HCT116 (cell line): Measurements from ENCODE around the gene MUC20. TPM values are rescaled to one million over a fixed set of nuclear protein-coding genes. Genes with fewer than 3 reads are reported as not detected.

ENCODE experiments used
- ATAC-seq: fragments of 200-7000 bp; cut with Tn5 transposase; 2 replicates; pipeline ENCODE4 v1.9.1; 2020; ENCODE audit warnings: mild to moderate bottlenecking, moderate library complexity
- BruUV-seq: library from RNA; stranded (reverse); fragments of 400-500 nt; replicated peaks from 2 replicates; lab custom pipeline; 2021; lab: Mats Ljungman, UMichigan
- CTCF ChIA-PET: fragments of 300-600 bp; sonication (Branson Sonifier 250); formaldehyde crosslinking; loops from one replicate; lab custom pipeline; 2021; ENCODE audit warnings: antibody characterized with exemption; lab: Charles Lee
- POLR2A ChIA-PET: fragments of 300-600, 350-600 bp; sonication (Branson Sonifier 250); formaldehyde crosslinking; loops from one replicate; lab custom pipeline; 2021; ENCODE audit warnings: antibody characterized with exemption; lab: Charles Lee
- RAD21 ChIA-PET, 2 experiments: fragments of 300-600 bp; sonication (Branson Sonifier 250); formaldehyde crosslinking; loops; one replicate each; lab custom pipeline; 2023; ENCODE audit warnings: low total read pairs in 2 of 2; ENCODE audit not compliant: uncharacterized antibody in 2 of 2, unreplicated experiment in 2 of 2, low non-redundant PET in 1 of 2; lab: Charles Lee
- DNase-seq: peaks from one replicate; pipeline ENCODE4 v3.0.0-alpha.2; 2010; ENCODE audit warnings: low read depth, low spot score
- H2AFZ ChIP-seq: fragments of 200-600 bp; shearing (Covaris generic), sonication (generic); 2 replicates; pipeline ENCODE4 v1.6.1; 2017; ENCODE audit warnings: low read depth, mixed run types, mixed read lengths, antibody characterized with exemption, low read length; ENCODE audit not compliant: poor library complexity, severe bottlenecking
- H3K27ac ChIP-seq: 2 replicates; pipeline ENCODE4 v1.5.1; 2012; ENCODE audit warnings: low read depth, low read length
- H3K27me3 ChIP-seq: fragments of 200-600 bp; sonication (generic); 2 replicates; pipeline ENCODE4 v1.6.1; 2016; ENCODE audit warnings: mixed run types, low read length, mixed read lengths; ENCODE audit not compliant: insufficient read depth
- H3K36me3 ChIP-seq, 2 experiments: fragments of 200-500 bp in 1 of 2; fragments of 200-600 bp in 1 of 2; sonication (Bioruptor generic) in 1 of 2; sonication (generic) in 1 of 2; 2 replicates each; pipeline versions ENCODE4 v1.5.1 to v1.6.1; 2014 to 2016; ENCODE audit warnings: low read length in 2 of 2, inconsistent platforms in 1 of 2, mixed read lengths in 1 of 2, mixed run types in 1 of 2; ENCODE audit not compliant: insufficient read depth in 2 of 2, control insufficient read depth in 1 of 2
- H3K4me1 ChIP-seq, 2 experiments: fragments of 200-600 bp in 1 of 2; sonication (generic) in 1 of 2; 2 replicates each; pipeline versions ENCODE4 v1.5.1 to v1.6.1; 2012 to 2017; ENCODE audit warnings: low read length in 2 of 2, inconsistent platforms in 1 of 2, mild to moderate bottlenecking in 1 of 2, mixed read lengths in 1 of 2, mixed run types in 1 of 2, moderate library complexity in 1 of 2; ENCODE audit not compliant: insufficient read depth in 2 of 2, control insufficient read depth in 1 of 2
- H3K4me2 ChIP-seq: fragments of 200-600 bp; sonication (generic); 2 replicates; pipeline ENCODE4 v1.6.1; 2017; ENCODE audit warnings: mixed run types, low read length, mixed read lengths
- H3K4me3 ChIP-seq, 2 experiments: fragments of 200-600 bp in 1 of 2; sonication (generic) in 1 of 2; replicated peaks in 1 of 2; 2 replicates each; pipeline ENCODE4 v1.5.1; 2011 to 2016; ENCODE audit warnings: low read length in 2 of 2, control low read depth in 1 of 2, low read depth in 1 of 2, mild to moderate bottlenecking in 1 of 2, mixed read lengths in 1 of 2, mixed run types in 1 of 2
- H3K79me2 ChIP-seq: fragments of 200-600 bp; sonication (generic); 2 replicates; pipeline ENCODE4 v1.6.1; 2017; ENCODE audit warnings: mild to moderate bottlenecking, mixed run types, low read length, moderate library complexity, mixed read lengths; ENCODE audit not compliant: insufficient read depth
- H3K9ac ChIP-seq: fragments of 200-600 bp; sonication (generic); 2 replicates; pipeline ENCODE4 v1.6.1; 2016; ENCODE audit warnings: low read length, mixed read lengths
- H3K9me2 ChIP-seq: fragments of 200-600 bp; sonication (generic), shearing (Covaris generic); 2 replicates; pipeline ENCODE4 v1.6.1; 2017; ENCODE audit warnings: mixed run types, mild to moderate bottlenecking, moderate library complexity; ENCODE audit not compliant: insufficient read depth
- H3K9me3 ChIP-seq, 2 experiments: fragments of 200-500 bp in 1 of 2; fragments of 200-600 bp in 1 of 2; sonication (Bioruptor generic) in 1 of 2; sonication (generic) in 1 of 2; 2 replicates each; pipeline ENCODE4 v1.6.1; 2014 to 2017; ENCODE audit warnings: low read length in 2 of 2, mixed read lengths in 2 of 2, inconsistent platforms in 1 of 2, low read depth in 1 of 2, mild to moderate bottlenecking in 1 of 2, mixed run types in 1 of 2, moderate library complexity in 1 of 2; ENCODE audit not compliant: control insufficient read depth in 1 of 2, insufficient read depth in 1 of 2
- H4K20me1 ChIP-seq: fragments of 200-600 bp; sonication (generic), shearing (Covaris generic); 2 replicates; pipeline ENCODE4 v1.6.1; 2017; ENCODE audit warnings: mixed run types, mild to moderate bottlenecking, moderate library complexity; ENCODE audit not compliant: insufficient read depth
- CBX3 ChIP-seq: IDR thresholded peaks from 2 replicates; pipeline ENCODE4 v1.6.1; 2012; ENCODE audit warnings: low read depth
- CEBPB ChIP-seq: IDR thresholded peaks from 2 replicates; pipeline ENCODE4 v1.6.1; 2012; ENCODE audit warnings: low read depth
- CTCF ChIP-seq, 3 experiments: fragments of 200-600 bp in 1 of 3; sonication (generic) in 1 of 3; IDR thresholded peaks in 2 of 3; conservative IDR thresholded peaks in 1 of 3; 2 replicates each; pipeline ENCODE4 v1.5.1; 2012 to 2017; ENCODE audit warnings: low read depth in 2 of 3, low read length in 2 of 3, antibody characterized with exemption in 1 of 3, borderline replicate concordance in 1 of 3, control low read depth in 1 of 3, mild to moderate bottlenecking in 1 of 3, mixed read lengths in 1 of 3, mixed run types in 1 of 3, moderate library complexity in 1 of 3; ENCODE audit not compliant: insufficient read depth in 1 of 3
- EGR1 ChIP-seq: IDR thresholded peaks from 2 replicates; pipeline ENCODE4 v1.6.1; 2012; ENCODE audit warnings: low read depth
- ELF1 ChIP-seq: IDR thresholded peaks from 2 replicates; pipeline ENCODE4 v1.6.1; 2012; ENCODE audit warnings: low read depth, borderline replicate concordance
- EZH2 ChIP-seq: fragments of 200-600 bp; sonication (generic); IDR thresholded peaks from 2 replicates; pipeline ENCODE4 v1.6.1; 2017; ENCODE audit warnings: antibody characterized with exemption, mixed run types
- EZH2phosphoT487 ChIP-seq: fragments of 200-600 bp; IDR thresholded peaks from 2 replicates; pipeline ENCODE4 v1.6.1; 2018; ENCODE audit warnings: antibody characterized with exemption, borderline replicate concordance
- FOSL1 ChIP-seq: IDR thresholded peaks from 2 replicates; pipeline ENCODE4 v1.6.1; 2012; ENCODE audit warnings: low read depth
- JUND ChIP-seq: IDR thresholded peaks from 2 replicates; pipeline ENCODE4 v1.6.1; 2012
- POLR2A ChIP-seq: IDR thresholded peaks from 2 replicates; pipeline ENCODE4 v1.7.0; 2011; ENCODE audit warnings: borderline replicate concordance; ENCODE audit not compliant: insufficient read depth, insufficient read length; ENCODE audit errors: extremely low read depth
- POLR2AphosphoS5 ChIP-seq: IDR thresholded peaks from 2 replicates; pipeline ENCODE4 v1.6.1; 2011; ENCODE audit warnings: mild to moderate bottlenecking, low read depth, low read length, moderate library complexity
- RAD21 ChIP-seq: IDR thresholded peaks from 2 replicates; pipeline ENCODE4 v1.6.1; 2012; ENCODE audit warnings: low read depth, mild to moderate bottlenecking
- SIN3A ChIP-seq: IDR thresholded peaks from 2 replicates; pipeline ENCODE4 v1.6.1; 2012; ENCODE audit warnings: low read depth
- SRF ChIP-seq: IDR thresholded peaks from 2 replicates; pipeline ENCODE4 v1.6.1; 2012; ENCODE audit warnings: low read depth
- TCF7L2 ChIP-seq: IDR thresholded peaks from 2 replicates; pipeline ENCODE4 v1.7.0; 2011; ENCODE audit warnings: borderline replicate concordance, inconsistent platforms; ENCODE audit not compliant: insufficient read depth, insufficient read length; ENCODE audit errors: extremely low read depth
- YY1 ChIP-seq: IDR thresholded peaks from 2 replicates; pipeline ENCODE4 v1.6.1; 2011; ENCODE audit warnings: low read length, low read depth, moderate library complexity, mild to moderate bottlenecking; ENCODE audit not compliant: insufficient replicate concordance; ENCODE audit errors: extremely low read depth
- ZFX ChIP-seq: fragments of 450-650 bp; IDR thresholded peaks from 2 replicates; pipeline ENCODE4 v1.6.1; 2017
- ZNF274 ChIP-seq: fragments of 200-500 bp; sonication (Bioruptor generic); IDR thresholded peaks from 2 replicates; pipeline ENCODE4 v1.6.1; 2014; ENCODE audit warnings: mild to moderate bottlenecking, low read depth, low read length, inconsistent platforms
- intact Hi-C: fragments of 100-400 bp; cut with micrococcal nuclease; formaldehyde crosslinking; loops from 2 replicates; pipeline ENCODE4 v1.10.0; 2022
- total RNA-seq: library from RNA; stranded (reverse); gene quantifications from one replicate; pipeline ENCODE4 v1.2.1, GENCODE V29; 2021; ENCODE audit not compliant: unreplicated experiment
- TF ChIP-seq, protein P1 (sequence below): IDR thresholded peaks from 2 replicates; pipeline ENCODE4 v1.6.1; 2011; ENCODE audit warnings: mild to moderate bottlenecking, low read length, moderate library complexity; ENCODE audit not compliant: insufficient replicate concordance; ENCODE audit errors: extremely low read depth
- TF ChIP-seq, protein P2 (sequence below): IDR thresholded peaks from 2 replicates; pipeline ENCODE4 v1.6.1; 2012

The MUC20 gene
- total RNA-seq, 1 experiment from 2014 or later: 2.4 TPM

GRCh38 chr3:195755791-195756676, 35.3 kb downstream of the MUC20 start:
- no peak overlapping the region for H3K9ac ChIP-seq
- no peak overlapping the region for H3K27ac ChIP-seq
- ATAC-seq (no peak), DNase-seq (no peak)
- no peak overlapping the region for H3K4me3 ChIP-seq
- H3K79me2 ChIP-seq: no peaks in the 10 kb centered on the region
- H3K9me3 ChIP-seq: no peaks in the 10 kb centered on the region
- no peak overlapping the region for H2AFZ ChIP-seq
- H3K9me2 ChIP-seq: no peaks in the 10 kb centered on the region
- no TSS peak for BruUV-seq
- TF ChIP-seq EZH2: no peak
- no peak for TF ChIP-seq CBX3
- TF ChIP-seq, protein P1, sequence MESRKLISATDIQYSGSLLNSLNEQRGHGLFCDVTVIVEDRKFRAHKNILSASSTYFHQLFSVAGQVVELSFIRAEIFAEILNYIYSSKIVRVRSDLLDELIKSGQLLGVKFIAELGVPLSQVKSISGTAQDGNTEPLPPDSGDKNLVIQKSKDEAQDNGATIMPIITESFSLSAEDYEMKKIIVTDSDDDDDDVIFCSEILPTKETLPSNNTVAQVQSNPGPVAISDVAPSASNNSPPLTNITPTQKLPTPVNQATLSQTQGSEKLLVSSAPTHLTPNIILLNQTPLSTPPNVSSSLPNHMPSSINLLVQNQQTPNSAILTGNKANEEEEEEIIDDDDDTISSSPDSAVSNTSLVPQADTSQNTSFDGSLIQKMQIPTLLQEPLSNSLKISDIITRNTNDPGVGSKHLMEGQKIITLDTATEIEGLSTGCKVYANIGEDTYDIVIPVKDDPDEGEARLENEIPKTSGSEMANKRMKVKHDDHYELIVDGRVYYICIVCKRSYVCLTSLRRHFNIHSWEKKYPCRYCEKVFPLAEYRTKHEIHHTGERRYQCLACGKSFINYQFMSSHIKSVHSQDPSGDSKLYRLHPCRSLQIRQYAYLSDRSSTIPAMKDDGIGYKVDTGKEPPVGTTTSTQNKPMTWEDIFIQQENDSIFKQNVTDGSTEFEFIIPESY: no peak
- TF ChIP-seq TCF7L2: no peak
- no peak for TF ChIP-seq CTCF (IDR thresholded peaks at IDR 0.05 in 2 of 3, conservative IDR thresholded peaks at IDR 0.05 in 1 of 3; ENCODE audit: borderline replicate concordance in 1 of 3, insufficient read depth in 1 of 3, low read depth in 2 of 3, low read length in 2 of 3)
- TF ChIP-seq SRF: no peak
- no peak for TF ChIP-seq POLR2AphosphoS5
- TF ChIP-seq, protein P2, sequence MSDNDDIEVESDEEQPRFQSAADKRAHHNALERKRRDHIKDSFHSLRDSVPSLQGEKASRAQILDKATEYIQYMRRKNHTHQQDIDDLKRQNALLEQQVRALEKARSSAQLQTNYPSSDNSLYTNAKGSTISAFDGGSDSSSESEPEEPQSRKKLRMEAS: no peak
- TF ChIP-seq JUND: no peak
- TF ChIP-seq ZFX: no peak
- no peak for TF ChIP-seq CEBPB
- no peak for TF ChIP-seq SIN3A
- no peak for TF ChIP-seq FOSL1
- no peak for TF ChIP-seq RAD21
- TF ChIP-seq EZH2phosphoT487: no peak
- no peak for TF ChIP-seq ZNF274
- no peak for TF ChIP-seq EGR1
- no peak for TF ChIP-seq POLR2A
- TF ChIP-seq YY1: no peak
- no peak for TF ChIP-seq ELF1
- H3K4me2 ChIP-seq: no peak overlapping the region
- peaks cover 2 to 8% of the 10 kb centered on the region in 2 experiments; a peak in 2 of 4 replicates for H3K4me1 ChIP-seq
- no peaks in the 10 kb centered on the region for H4K20me1 ChIP-seq
- ChIA-PET RAD21 (no interaction called here), CTCF (no interaction called here), POLR2A (no interaction called here)
- H3K36me3 ChIP-seq: no peaks in the 10 kb centered on the region
- intact Hi-C loops: no loop called here
- H3K27me3 ChIP-seq: no peaks in the 10 kb centered on the region
